Measurements from ENCODE around the gene UBE2QL1.

GRCh38 chr5:6518298-6519057 is 69.8 kb downstream of the UBE2QL1 start:
- no peak for TF ChIP-seq POLR2AphosphoS5 (IDR thresholded peaks at IDR 0.05; ENCODE audit: borderline replicate concordance, low read depth, low read length)
- no peak for TF ChIP-seq EZH2 (IDR thresholded peaks at IDR 0.05)
- TF ChIP-seq FOXP2 (optimal IDR thresholded peaks at IDR 0.05; ENCODE audit: control extremely low read depth, extremely low read length, insufficient read depth): no peak
